RWPE1 (cell line): ENCODE results near the gene TMC4.

Experiments used
- CTCF ChIA-PET: fragments of 350-600 bp; sonication (Branson Sonifier 250); formaldehyde crosslinking; extraction: SDS; loops from one replicate; lab custom pipeline; 2021; lab: Yijun Ruan, JAX
- POLR2A ChIA-PET: fragments of 400-600 bp; formaldehyde crosslinking; extraction: SDS; loops from one replicate; lab custom pipeline; 2020; ENCODE audit warnings: antibody characterized with exemption; ENCODE audit not compliant: low non-redundant PET; lab: Yijun Ruan, JAX
- DNase-seq: peaks from one replicate; pipeline ENCODE4 v3.0.0; 2012; ENCODE audit warnings: low spot score
- H3K27ac ChIP-seq: fragments of 450-650 bp; 2 replicates; pipeline ENCODE4 v1.5.1; 2017
- CTCF ChIP-seq: fragments of 450-650 bp; conservative IDR thresholded peaks from 2 replicates; pipeline ENCODE4 v1.5.1; 2017; ENCODE audit warnings: low read depth, mild to moderate bottlenecking

TMC4 gene

DNA sequence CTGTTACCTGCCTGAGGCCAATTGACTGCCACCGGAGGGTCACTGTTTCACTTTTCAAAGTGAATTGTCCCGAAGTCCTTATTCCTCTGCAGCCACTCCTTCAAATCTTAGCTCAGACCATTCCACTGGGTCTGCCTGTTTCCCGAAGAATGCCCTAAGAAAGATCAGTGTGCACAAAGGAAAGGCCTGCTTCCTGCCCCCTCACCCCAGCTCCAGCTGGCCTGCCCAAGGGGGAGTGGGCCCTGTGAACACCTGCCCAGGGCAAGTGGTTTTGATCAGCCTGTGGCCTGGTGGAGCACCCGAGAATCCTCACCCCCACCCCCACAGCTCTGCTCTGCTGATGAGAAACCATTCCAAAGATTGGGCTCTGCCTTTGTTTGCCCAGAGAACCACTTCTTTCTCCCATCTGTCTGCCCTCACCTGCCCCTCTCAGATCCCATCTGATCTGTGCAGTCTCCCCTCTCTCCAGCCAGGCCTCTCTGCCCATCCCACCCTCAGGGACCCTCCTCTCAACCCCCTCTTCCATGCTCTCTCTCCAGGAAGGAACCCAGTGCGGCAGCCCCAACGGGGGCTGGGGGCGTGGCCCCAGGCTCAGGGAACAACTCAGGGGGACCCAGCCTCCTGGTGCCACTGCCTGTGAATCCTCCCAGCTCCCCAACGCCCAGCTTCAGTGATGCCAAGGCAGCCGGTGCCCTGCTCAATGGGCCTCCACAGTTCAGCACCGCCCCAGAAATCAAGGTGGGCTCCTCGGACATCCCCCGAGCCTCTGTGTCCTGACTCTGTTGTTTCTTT is 23.7 kb downstream of the TMC4 start:
- ChIA-PET CTCF (no interaction called here), POLR2A (no interaction called here)

GRCh38 chr19:54148158-54148557 is 24.8 kb downstream of the TMC4 start:
- POLR2A ChIA-PET = interaction anchor here (1.5 kb wide), 1 partner anchor 11 kb away, joined by 5 read pairs; the partner anchor contains the start of gene CNOT3
- CTCF ChIA-PET = interaction anchor here (0.6 kb wide), 1 partner anchor 1468 kb away, joined by 3 read pairs; no protein-coding TSS in a partner anchor

More for the DNA sequence above, 23.7 kb downstream of the TMC4 start:
- no peak for DNase-seq
- peak overlapping the region; percentile 65 for H3K27ac ChIP-seq
- no peak for TF ChIP-seq CTCF

GRCh38 chr19:54147676-54148075 is 25.3 kb downstream of the TMC4 start:
- no peak for DNase-seq
- peak overlapping the region; percentile 65 for H3K27ac ChIP-seq
- POLR2A ChIA-PET = interaction anchor here (1.5 kb wide), 1 partner anchor 11 kb away, joined by 5 read pairs; the partner anchor contains the start of gene CNOT3
- CTCF ChIA-PET = interaction anchor here (0.6 kb wide), 1 partner anchor 1468 kb away, joined by 3 read pairs; no protein-coding TSS in a partner anchor
- no peak for TF ChIP-seq CTCF

More at GRCh38 chr19:54148158-54148557, 24.8 kb downstream of the TMC4 start:
- no peak for TF ChIP-seq CTCF
- H3K27ac ChIP-seq = peak overlapping the region; percentile 65
- no peak for DNase-seq

DNA sequence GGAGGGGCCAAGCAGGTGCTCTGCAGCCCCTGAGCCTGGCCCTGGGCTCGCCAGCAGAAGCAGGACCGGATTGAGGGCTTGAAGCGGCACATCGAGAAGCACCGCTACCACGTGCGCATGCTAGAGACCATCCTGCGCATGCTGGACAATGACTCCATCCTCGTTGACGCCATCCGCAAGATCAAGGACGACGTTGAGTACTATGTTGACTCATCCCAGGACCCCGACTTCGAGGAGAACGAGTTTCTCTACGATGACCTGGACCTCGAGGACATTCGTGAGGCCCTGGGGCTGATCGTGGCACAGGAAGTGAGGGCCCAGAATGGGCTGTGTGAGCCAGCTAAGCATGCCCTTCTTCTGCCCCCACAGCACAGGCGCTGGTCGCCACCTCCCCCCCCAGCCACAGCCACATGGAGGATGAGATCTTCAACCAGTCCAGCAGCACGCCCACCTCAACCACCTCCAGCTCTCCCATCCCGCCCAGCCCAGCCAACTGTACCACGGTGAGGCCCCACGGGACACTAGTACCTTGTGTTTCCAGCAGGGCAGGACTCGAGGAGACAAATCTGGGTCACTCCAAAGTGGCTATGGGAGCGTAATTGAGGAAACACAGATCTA is 27.3 kb downstream of the TMC4 start:
- no peak for TF ChIP-seq CTCF
- H3K27ac ChIP-seq = peak overlapping the region; percentile 65
- no peak for DNase-seq
- ChIA-PET CTCF (no interaction called here), POLR2A (no interaction called here)

DNA sequence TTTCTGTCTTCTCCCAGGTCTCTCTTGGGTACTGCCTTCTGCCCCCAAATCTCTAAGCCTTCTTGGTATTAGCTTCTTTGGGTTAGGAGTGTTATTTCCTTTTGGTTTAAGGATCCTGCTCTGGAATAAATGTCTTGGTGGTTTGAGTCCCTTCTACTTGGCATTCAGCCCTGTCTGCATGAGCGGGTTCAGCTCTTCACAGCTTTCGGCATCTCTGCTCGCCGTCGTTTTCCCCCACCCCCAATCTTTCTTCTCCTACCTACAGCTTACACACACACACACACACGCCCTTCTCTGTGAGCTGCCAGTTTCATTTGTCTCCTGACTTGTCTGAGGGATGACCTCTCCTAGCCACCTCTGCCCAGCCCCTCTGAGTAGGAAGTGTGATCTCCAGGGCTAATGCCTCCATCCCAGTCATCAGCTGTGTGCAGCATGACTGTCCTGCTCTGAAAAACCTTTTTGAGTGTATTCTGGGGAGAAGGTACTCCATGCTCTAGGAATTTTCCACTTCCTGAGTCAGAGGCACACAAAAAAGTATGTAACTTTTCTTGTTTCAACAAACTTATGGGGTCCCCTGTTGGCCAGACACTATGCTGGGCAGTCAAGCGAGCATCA is 30.7 kb downstream of the TMC4 start:
- DNase-seq = no peak
- POLR2A ChIA-PET = no interaction called here
- TF ChIP-seq CTCF = no peak
- CTCF ChIA-PET = interaction anchor here (0.6 kb wide), 1 partner anchor 17 kb away, joined by 4 read pairs; no protein-coding TSS in a partner anchor
- H3K27ac ChIP-seq = no peak overlapping the region

- TF ChIP-seq CTCF = no peak
- ChIA-PET CTCF (no interaction called here), POLR2A (interaction anchor here (0.6 kb wide), 1 partner anchor 161 kb away, joined by 5 read pairs; no protein-coding TSS in a partner anchor)
- no peak for DNase-seq
- no peak overlapping the region for H3K27ac ChIP-seq
Measured at GRCh38 chr19:54141356-54141755, 31.6 kb downstream of the TMC4 start.
